Measurements from ENCODE around the gene MYRFL.

DNA sequence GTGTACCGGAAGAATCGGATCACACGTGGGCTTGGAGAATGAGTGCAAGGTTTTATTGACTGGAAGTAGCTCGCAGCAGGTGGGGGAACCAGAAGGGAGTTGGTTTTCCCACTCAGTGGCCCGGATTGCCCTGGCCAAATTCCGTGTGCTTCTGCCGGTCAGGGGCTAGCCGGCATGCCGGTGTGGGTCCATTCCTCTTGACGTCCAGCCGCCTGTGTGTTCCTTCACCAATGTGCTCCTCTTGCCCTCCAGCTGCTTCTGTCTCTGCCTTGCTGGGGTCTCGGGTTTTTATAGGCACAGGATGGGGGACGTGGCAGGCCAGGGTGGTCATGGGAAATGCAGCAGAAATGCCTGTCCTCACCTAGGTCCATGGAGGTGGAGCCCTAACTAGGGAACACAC is 11.0 kb downstream of the MYRFL start:
- TF ChIP-seq, protein P1, sequence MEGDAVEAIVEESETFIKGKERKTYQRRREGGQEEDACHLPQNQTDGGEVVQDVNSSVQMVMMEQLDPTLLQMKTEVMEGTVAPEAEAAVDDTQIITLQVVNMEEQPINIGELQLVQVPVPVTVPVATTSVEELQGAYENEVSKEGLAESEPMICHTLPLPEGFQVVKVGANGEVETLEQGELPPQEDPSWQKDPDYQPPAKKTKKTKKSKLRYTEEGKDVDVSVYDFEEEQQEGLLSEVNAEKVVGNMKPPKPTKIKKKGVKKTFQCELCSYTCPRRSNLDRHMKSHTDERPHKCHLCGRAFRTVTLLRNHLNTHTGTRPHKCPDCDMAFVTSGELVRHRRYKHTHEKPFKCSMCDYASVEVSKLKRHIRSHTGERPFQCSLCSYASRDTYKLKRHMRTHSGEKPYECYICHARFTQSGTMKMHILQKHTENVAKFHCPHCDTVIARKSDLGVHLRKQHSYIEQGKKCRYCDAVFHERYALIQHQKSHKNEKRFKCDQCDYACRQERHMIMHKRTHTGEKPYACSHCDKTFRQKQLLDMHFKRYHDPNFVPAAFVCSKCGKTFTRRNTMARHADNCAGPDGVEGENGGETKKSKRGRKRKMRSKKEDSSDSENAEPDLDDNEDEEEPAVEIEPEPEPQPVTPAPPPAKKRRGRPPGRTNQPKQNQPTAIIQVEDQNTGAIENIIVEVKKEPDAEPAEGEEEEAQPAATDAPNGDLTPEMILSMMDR (IDR thresholded peaks at IDR 0.05; ENCODE audit: borderline replicate concordance, extremely low read depth, low read length, poor library complexity, severe bottlenecking): no peak
- no peak for TF ChIP-seq EZH2 (IDR thresholded peaks at IDR 0.05; ENCODE audit: borderline replicate concordance, low read depth, low read length, severe bottlenecking)

All from DND-41 (cell line).